Natural killer cell (primary cell): Measurements from ENCODE around the gene PAF1. TPM values are rescaled to one million over a fixed set of nuclear protein-coding genes. Genes with fewer than 3 reads are reported as not detected.

ENCODE experiments used
- ATAC-seq, 3 donors: fragments of 150-1000 bp in 2 of 3; fragments of 200-7000 bp in 1 of 3; cut with Tn5 transposase; 1 replicate in 1 of 3; 2 replicates in 2 of 3; pipeline ENCODE4 v1.10.0; 2021; ENCODE audit warnings: mild to moderate bottlenecking in 2 of 3, moderate library complexity in 2 of 3
- DNase-seq, 2 donors: peaks; one replicate each; pipeline versions ENCODE4 v3.0.0 to v3.0.0-alpha.2; 2013 to 2021; ENCODE audit warnings: mixed read lengths in 1 of 2
- H3K27ac ChIP-seq: one replicate; pipeline ENCODE4 v1.5.1; 2013; ENCODE audit warnings: mild to moderate bottlenecking, low read length
- H3K27me3 ChIP-seq: one replicate; pipeline ENCODE4 v1.6.1; 2013; ENCODE audit warnings: low read length; ENCODE audit not compliant: control insufficient read depth, insufficient read depth
- H3K36me3 ChIP-seq: one replicate; pipeline ENCODE4 v1.6.1; 2013; ENCODE audit warnings: low read length; ENCODE audit not compliant: control insufficient read depth, insufficient read depth
- H3K4me1 ChIP-seq: one replicate; pipeline ENCODE4 v1.6.1; 2013; ENCODE audit warnings: low read length; ENCODE audit not compliant: control insufficient read depth, insufficient read depth
- H3K4me3 ChIP-seq: one replicate; pipeline ENCODE4 v1.5.1; 2013; ENCODE audit warnings: low read length
- H3K9me3 ChIP-seq: one replicate; pipeline ENCODE4 v1.6.1; 2013; ENCODE audit warnings: low read length; ENCODE audit not compliant: control insufficient read depth, insufficient read depth
- H3K27ac Mint-ChIP-seq, 2 donors: one replicate each; pipeline ENCODE4 v1.8.0; 2022; ENCODE audit warnings: mild to moderate bottlenecking in 2 of 2, mixed read lengths in 2 of 2, moderate library complexity in 1 of 2
- H3K27me3 Mint-ChIP-seq, 2 donors: one replicate each; pipeline ENCODE4 v1.8.0; 2022; ENCODE audit warnings: low read depth in 2 of 2, mixed read lengths in 2 of 2
- H3K36me3 Mint-ChIP-seq: one replicate; pipeline ENCODE4 v1.8.0; 2022; ENCODE audit warnings: mixed read lengths
- H3K4me1 Mint-ChIP-seq, 2 donors: one replicate each; pipeline ENCODE4 v1.8.0; 2022; ENCODE audit warnings: mixed read lengths in 2 of 2
- H3K4me3 Mint-ChIP-seq: one replicate; pipeline ENCODE4 v1.8.0; 2022; ENCODE audit warnings: mild to moderate bottlenecking, moderate library complexity, mixed read lengths
- H3K9me3 Mint-ChIP-seq, 2 donors: one replicate each; pipeline ENCODE4 v1.8.0; 2022; ENCODE audit warnings: mixed read lengths in 2 of 2
- WGBS: methylation state at CpG from one replicate; pipeline ENCODE4 v1.1.7; 2013; ENCODE audit warnings: missing lambda C conversion rate; ENCODE audit not compliant: insufficient coverage; 5-methylcytosine and 5-hydroxymethylcytosine counted together
- intact Hi-C: fragments of 100-400 bp; cut with micrococcal nuclease; formaldehyde crosslinking; loops from one replicate; pipeline ENCODE4 v1.14.2; 2022
- total RNA-seq, 4 donors: library from RNA; stranded (reverse); fragments of 120-200 nt in 1 of 4; gene quantifications; one replicate each; pipeline versions ENCODE4 v1.2.3 to v1.2.4, GENCODE V29; 2013 to 2022
- TF ChIP-seq, protein P1 (sequence below): fragments of 200-600 bp; IDR thresholded peaks from one replicate; pipeline ENCODE4 v1.8.0; 2022; ENCODE audit warnings: antibody characterized with exemption

Gene PAF1
- total RNA-seq, 3 donors from 2014 or later (not counting 1 experiment from before 2014, with no cell fraction given), result 54.3 to 80.9 (median 68.3) TPM

DNA sequence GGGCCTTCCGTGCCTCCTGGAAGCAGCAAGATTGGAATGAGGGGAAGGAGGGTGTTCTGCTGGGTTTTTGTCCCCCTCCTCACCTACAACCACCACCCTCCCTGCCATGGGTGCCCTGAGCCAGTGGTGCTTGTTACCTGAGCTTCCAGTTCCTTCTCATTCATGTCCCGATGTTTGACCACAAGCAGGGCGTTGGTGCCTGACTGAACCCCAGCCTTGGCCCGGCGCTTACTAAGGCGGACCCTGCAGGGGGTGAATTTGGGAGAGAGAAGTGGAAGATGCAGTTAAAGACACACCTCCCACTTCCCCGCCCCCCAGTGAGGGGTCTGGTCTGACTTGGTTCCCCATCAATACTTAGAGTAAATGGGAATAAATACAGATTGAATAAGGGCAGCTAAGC is 4.3 kb downstream of the PAF1 start:
- ATAC-seq (no peak), DNase-seq (no peak)
- Mint-ChIP-seq H3K4me1 (peaks cover 15 to 31% of the 10 kb centered on the region in 2 donors), H3K36me3 (peaks cover under 1% of the 10 kb centered on the region), H3K9me3 (no peaks in the 10 kb centered on the region), H3K27me3 (no peaks in the 10 kb centered on the region), H3K4me3 (peak overlapping the region; percentile 21), H3K27ac (peak overlapping the region; percentile 41 to 65)
- H3K27me3 ChIP-seq, result no peaks in the 10 kb centered on the region
- TF ChIP-seq, protein P1, sequence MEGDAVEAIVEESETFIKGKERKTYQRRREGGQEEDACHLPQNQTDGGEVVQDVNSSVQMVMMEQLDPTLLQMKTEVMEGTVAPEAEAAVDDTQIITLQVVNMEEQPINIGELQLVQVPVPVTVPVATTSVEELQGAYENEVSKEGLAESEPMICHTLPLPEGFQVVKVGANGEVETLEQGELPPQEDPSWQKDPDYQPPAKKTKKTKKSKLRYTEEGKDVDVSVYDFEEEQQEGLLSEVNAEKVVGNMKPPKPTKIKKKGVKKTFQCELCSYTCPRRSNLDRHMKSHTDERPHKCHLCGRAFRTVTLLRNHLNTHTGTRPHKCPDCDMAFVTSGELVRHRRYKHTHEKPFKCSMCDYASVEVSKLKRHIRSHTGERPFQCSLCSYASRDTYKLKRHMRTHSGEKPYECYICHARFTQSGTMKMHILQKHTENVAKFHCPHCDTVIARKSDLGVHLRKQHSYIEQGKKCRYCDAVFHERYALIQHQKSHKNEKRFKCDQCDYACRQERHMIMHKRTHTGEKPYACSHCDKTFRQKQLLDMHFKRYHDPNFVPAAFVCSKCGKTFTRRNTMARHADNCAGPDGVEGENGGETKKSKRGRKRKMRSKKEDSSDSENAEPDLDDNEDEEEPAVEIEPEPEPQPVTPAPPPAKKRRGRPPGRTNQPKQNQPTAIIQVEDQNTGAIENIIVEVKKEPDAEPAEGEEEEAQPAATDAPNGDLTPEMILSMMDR, result no peak
- no peak overlapping the region for H3K27ac ChIP-seq
- 100% methylated on average over 5 of the region's 7 CpGs for WGBS
- H3K4me3 ChIP-seq, result no peak overlapping the region
- no peaks in the 10 kb centered on the region for H3K9me3 ChIP-seq
- peaks cover 63% of the 10 kb centered on the region for H3K36me3 ChIP-seq
- peaks cover 16% of the 10 kb centered on the region for H3K4me1 ChIP-seq
- intact Hi-C loops, result no loop called here

- H3K27ac Mint-ChIP-seq, result peak overlapping the region in 1 of 2 donors; percentile 65
- peaks cover 7 to 30% of the 10 kb centered on the region in 2 donors for H3K4me1 Mint-ChIP-seq
- H3K9me3 ChIP-seq, result no peaks in the 10 kb centered on the region
- peaks cover 8% of the 10 kb centered on the region for H3K36me3 Mint-ChIP-seq
- WGBS, result 89% methylated on average over 17 of the region's 20 CpGs
- no peak overlapping the region for H3K4me3 Mint-ChIP-seq
- DNase-seq (no peak), ATAC-seq (no peak)
- no peaks in the 10 kb centered on the region for H3K27me3 ChIP-seq
- TF ChIP-seq, protein P1, result no peak
- no peaks in the 10 kb centered on the region for H3K27me3 Mint-ChIP-seq
- H3K36me3 ChIP-seq, result peaks cover 70% of the 10 kb centered on the region
- H3K27ac ChIP-seq, result no peak overlapping the region
- no peak overlapping the region for H3K4me3 ChIP-seq
- intact Hi-C loops, result no loop called here
- H3K4me1 ChIP-seq, result peaks cover 14% of the 10 kb centered on the region
- H3K9me3 Mint-ChIP-seq, result no peaks in the 10 kb centered on the region
These were observed 5.1 kb downstream of the PAF1 start for GRCh38 chr19:39385629-39386411.

DNA sequence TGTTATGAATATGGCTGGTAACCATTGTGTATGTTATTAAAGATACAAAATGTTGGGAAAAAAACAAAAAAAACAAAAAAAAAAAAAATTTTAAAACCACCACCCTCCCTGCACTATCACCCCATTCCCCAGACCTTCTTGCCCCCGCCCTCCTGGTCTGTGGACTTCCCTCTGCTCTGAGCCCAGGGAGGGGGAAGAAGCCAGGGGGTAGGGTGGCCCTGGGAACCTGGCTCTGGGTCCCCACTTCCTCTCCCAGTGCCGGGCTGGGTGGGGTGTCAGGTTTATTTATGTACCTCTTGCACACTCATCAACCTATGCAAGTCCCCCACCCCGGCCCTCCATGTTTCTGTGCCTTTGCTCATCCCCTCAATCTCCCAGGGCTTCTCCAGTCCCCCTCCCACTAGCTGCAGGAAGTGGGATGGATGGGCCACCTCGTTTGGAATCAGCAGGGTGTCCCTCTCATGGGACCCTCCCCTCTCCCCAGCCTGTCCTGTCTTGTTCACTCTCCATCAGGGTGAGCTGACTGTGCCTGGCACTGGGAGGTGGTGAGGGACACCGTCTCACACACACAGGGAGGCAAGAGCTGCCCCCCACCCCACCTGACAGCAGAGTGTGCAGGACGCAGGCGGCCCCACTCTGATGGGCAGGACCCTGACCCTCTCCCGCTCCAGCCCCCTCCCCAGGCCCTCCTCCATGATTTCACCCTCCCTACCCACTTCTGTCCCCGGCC is 5.9 kb downstream of the PAF1 start:
- Mint-ChIP-seq H3K27ac (peak overlapping the region; percentile 15 to 55), H3K4me1 (peaks cover 2 to 24% of the 10 kb centered on the region in 2 donors), H3K4me3 (no peak overlapping the region), H3K27me3 (no peaks in the 10 kb centered on the region), H3K36me3 (peaks cover 8% of the 10 kb centered on the region), H3K9me3 (no peaks in the 10 kb centered on the region)
- TF ChIP-seq, protein P1, result no peak
- no peak overlapping the region for H3K4me3 ChIP-seq
- intact Hi-C loops, result no loop called here
- no peaks in the 10 kb centered on the region for H3K27me3 ChIP-seq
- 62% methylated on average over 7 of the region's 9 CpGs for WGBS
- ATAC-seq, result no peak
- H3K9me3 ChIP-seq, result no peaks in the 10 kb centered on the region
- H3K27ac ChIP-seq, result no peak overlapping the region
- peaks cover 77% of the 10 kb centered on the region for H3K36me3 ChIP-seq
- no peak for DNase-seq
- H3K4me1 ChIP-seq, result peaks cover 6% of the 10 kb centered on the region
